ENCODE measurements around the gene ELOA.

GRCh38 chr1:23779826-23780371 lies 36.6 kb downstream of the ELOA start:
- TF ChIP-seq CTCF (conservative IDR thresholded peaks at IDR 0.05 in 1 of 2, IDR thresholded peaks at IDR 0.05 in 1 of 2; ENCODE audit: extremely low read depth in 1 of 2, insufficient read depth in 1 of 2, low read depth in 1 of 2, low read length in 2 of 2) (no peak), EZH2 (IDR thresholded peaks at IDR 0.05; ENCODE audit: borderline replicate concordance, low read length) (no peak)

All from mammary epithelial cell (primary cell).